Globus pallidus (tissue), 1 donor: ENCODE measurements around the gene EIF4B.

Experiments used
- DNase-seq: peaks from one replicate; pipeline ENCODE4 v3.0.0-alpha.2; 2015; ENCODE audit warnings: low spot score

EIF4B gene

GRCh38 chr12:53070877-53071492 lies 64.7 kb downstream of the EIF4B start:
- no peak for DNase-seq

DNA sequence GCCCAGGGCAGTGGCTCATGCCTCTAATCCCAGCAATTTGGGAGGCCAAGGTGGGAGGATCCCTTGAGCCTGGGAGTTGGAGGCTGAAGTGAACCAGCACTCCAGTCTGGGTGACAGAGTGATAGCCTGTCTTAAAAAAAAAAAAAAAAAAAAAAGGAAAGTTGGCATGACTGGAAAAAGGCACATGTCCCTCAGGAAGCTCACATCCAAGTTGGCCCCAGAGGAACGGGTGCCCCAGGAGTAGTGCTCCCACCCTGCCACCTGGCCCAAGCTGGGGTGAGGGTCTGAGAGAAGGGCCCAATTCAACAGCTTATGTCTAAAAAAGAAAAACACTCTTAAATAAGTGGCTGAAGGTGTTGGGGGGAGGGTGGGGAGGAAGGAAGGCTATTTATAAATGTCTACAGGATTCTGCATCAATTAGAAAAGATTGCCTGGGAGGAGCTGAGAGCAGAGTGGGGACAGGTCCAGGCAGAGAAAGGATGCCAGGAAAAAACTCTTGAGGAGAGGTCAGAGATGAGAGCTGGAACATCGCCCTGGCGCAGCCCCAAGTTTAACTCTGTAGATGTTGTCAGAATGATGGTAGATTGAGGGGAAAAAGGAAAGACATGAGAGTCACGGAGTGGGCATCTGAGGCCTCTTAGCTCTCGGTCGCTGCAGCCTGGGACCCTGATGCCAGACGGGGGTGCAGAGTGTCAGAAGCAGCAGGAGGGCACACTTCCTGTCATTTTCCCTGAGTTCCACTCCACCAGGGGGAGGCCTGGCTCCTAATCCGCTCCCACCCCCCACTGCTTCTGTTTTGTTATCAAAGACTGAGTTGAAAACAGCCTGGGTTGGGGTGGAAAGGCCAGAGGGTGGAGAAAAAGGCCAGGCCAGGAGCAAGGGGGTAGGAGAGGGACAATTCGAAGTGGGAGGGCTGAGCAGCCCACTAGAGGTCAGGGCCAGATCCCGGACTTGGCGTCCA lies 65.6 kb downstream of the EIF4B start:
- DNase-seq: no peak

DNA sequence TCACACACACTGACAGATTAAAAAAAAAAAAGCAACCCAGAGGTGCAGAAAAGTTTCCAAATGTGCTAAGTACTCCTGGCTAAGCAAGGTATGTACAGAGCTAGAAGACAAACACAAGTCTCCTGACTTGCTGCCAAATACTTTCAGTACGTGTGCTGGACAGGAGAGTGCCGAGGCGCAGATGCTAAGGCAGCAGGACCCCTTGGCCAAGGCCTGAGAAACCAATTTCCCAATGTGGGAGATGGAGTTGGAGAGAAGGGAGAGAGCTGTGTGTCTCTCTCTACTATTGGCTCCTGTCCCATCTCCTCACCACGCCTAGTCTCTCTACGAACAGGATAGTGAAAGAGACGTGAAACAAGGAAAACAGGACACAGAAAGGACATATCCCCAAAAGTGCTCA lies 67.6 kb downstream of the EIF4B start:
- DNase-seq: no peak

GRCh38 chr12:53074283-53074998 lies 68.2 kb downstream of the EIF4B start:
- no peak for DNase-seq

- no peak for DNase-seq
These were observed 68.7 kb downstream of the EIF4B start for GRCh38 chr12:53074999-53075370.

DNA sequence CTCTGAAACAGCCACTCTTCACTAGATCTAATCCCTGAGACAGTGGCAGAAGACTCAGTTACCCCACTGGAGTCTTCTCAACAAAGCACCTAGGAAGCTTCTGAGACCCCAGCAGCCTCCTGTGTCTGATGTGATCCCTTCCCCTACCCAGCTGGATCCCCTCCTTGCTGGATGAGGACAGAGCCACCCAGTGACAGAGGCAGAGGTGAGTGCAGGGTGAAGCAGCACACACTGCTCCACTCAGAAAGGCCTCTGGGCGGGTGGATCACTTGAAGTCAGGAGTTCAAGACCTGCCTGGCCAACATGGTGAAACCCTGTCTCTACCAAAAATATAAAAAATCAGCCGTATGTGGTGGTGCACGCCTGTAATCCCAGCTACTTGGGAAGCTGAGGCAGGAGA lies 70.2 kb downstream of the EIF4B start:
- DNase-seq: no peak

GRCh38 chr12:53077030-53077429 lies 70.8 kb downstream of the EIF4B start:
- DNase-seq: no peak

- DNase-seq: no peak
These were observed 72.4 kb downstream of the EIF4B start for GRCh38 chr12:53078425-53079225.

DNA sequence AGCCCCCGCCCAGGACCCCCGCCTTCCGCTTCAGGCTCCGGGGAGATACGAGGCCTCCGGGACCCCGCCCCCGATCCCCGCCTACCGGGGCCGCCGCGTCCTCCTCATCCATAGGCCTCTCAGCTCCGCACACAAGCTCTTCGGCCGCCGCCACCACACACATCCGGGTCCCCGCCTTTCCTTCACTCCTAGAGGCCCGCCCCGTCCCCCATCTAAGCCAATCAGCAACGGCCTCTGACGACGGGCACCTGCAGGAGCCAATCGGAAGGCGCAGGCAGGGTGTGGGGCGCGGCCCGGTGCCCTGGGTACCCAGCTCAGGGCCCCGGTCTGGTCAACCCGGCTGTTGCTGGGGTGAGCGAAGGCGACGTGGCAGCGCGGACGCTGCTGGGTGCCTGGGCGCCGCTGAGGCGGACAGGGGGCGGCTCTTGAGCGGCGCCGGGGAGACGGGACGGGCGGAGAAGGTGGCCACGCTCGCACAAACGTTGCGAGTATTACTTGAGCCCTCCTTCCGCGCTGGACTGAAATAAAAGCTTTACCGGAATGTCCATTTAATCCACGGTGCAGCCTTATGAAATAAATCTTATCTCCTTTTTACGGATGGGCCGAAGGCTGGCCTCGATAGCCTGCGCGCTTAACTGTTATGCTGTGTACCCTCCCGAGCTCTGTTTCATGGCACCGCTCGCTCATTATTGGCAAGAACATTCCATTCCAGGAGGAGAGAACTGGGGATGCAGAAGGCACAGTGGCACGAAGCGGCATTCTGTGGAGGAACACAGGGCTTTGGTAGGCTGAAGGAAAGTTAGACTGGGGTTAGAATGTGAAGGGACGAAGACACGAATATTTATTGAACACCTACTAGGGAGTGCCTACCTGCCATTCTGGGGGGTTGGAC lies 73.2 kb downstream of the EIF4B start, which contains the start of gene SPRYD3:
Gene SPRYD3 (minus strand): TSS at position 165 of the 892 bp plus-strand sequence. CDS start 57 bp downstream, at position 108.
- DNase-seq: peak; percentile 96

DNA sequence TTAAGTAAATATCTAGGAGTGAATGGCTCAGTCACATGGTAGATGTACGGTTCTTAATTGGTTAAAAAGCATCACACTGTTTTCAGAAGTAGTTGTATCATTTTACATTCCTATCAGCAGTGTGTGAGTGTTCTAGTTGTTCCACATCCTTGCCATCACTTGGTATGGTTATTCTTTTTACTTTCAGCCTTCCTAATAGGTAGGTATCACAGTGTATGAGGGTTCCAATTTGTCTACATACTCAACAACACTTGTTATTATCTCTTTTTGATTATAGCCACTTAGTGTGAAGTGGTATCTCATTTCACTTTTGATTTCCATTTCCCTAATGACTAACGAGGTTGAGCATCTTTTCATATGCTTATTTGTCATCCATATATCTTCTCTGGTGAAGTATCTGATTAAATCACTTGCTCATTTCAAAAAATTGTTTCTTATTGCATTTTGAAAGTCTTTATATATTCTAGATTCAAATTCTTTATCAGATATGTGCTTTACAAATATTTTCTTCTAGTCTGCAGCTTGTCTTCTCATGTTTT lies 76.5 kb downstream of the EIF4B start:
- DNase-seq: no peak

DNA sequence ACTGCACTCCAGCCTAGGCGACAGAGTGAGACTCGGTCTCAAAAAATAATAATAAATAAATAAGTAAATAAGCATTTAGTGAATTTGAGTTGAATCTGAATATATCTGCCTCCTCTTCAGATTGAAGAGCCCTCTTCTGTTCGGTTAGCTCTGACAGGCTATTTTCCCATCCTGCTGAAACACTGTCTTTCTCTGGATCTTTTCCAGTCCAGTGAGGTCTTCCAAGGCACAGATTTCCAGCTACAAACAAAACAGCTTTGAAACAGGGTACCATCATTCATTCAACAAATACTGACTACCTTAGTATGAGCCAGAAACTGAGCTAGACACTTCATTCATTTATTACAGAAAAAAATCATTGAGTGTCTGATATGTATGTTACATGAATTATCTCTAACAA lies 80.1 kb downstream of the EIF4B start:
- no peak for DNase-seq

DNA sequence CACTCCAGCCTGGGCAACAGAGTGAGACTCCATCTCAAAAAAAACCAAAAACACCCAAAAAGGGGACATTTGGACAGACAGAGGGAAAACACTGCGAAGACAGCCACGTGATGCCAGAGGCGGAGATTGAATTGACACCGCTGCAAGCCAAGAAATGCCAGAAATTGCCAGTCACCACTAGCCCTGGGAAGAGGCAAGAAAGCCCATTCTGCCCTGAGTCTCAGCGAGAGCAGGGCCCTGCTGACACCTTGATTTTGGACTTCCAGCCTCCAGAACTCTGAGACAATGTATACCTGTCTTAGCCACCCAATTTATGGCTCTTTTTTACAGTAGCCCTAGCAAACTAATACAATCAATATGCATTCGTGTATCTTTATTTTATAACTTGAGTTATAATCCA lies 83.8 kb downstream of the EIF4B start:
- DNase-seq: no peak

GRCh38 chr12:53090554-53090953 lies 84.3 kb downstream of the EIF4B start:
- DNase-seq: no peak

DNA sequence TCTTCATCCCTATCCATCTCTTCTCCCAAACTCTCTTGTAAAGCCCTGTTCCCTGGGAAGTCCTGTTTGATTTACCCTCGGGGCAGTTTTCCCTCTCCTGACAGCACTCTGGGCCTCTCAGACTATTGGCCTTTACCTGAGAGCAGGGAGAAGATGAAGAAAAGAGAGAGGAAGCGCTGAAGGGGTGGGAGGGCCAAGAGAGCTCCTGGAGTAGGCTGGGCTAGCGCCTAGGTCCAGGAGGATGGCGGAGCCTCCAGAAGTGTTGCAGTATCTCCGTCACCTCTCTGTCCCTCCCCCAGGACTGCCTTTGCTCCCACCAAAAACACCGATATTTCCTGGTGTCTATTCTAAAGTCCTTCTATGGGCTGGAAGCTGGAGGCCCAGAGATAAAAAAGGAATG lies 85.5 kb downstream of the EIF4B start:
- DNase-seq: no peak
